CD14-positive monocyte (primary cell): ENCODE measurements around the gene DNAJC11. TPM values are rescaled to one million over a fixed set of nuclear protein-coding genes. Genes with fewer than 3 reads are reported as not detected.

Experiments used
- DNase-seq, 3 donors: peaks; one replicate each; pipeline ENCODE4 v3.0.0-alpha.2; 2011 to 2022
- H2AFZ ChIP-seq: 2 replicates; pipeline ENCODE4 v1.6.0; 2012; ENCODE audit warnings: mild to moderate bottlenecking, low read depth, low read length, inconsistent platforms; ENCODE audit not compliant: insufficient read depth, poor library complexity, severe bottlenecking
- H3K27ac ChIP-seq, 2 donors: 1 replicate in 1 of 2; 2 replicates in 1 of 2; pipeline ENCODE4 v1.5.1; 2012 to 2013; ENCODE audit warnings: low read length in 2 of 2, control low read depth in 1 of 2, inconsistent platforms in 1 of 2, low read depth in 1 of 2, mild to moderate bottlenecking in 1 of 2
- H3K27me3 ChIP-seq, 2 donors: one replicate each; pipeline versions ENCODE4 v1.6.0 to v1.6.1; 2011 to 2013; ENCODE audit warnings: low read length in 2 of 2; ENCODE audit not compliant: control insufficient read depth in 2 of 2, insufficient read depth in 2 of 2
- H3K36me3 ChIP-seq, 2 donors: replicated peaks in 1 of 2; 1 replicate in 1 of 2; 2 replicates in 1 of 2; pipeline versions ENCODE4 v1.5.1 to v1.6.1; 2012 to 2013; ENCODE audit warnings: low read length in 2 of 2, control low read depth in 1 of 2, inconsistent platforms in 1 of 2, mild to moderate bottlenecking in 1 of 2; ENCODE audit not compliant: insufficient read depth in 2 of 2, control insufficient read depth in 1 of 2
- H3K4me1 ChIP-seq, 2 donors: 1 replicate in 1 of 2; 2 replicates in 1 of 2; pipeline versions ENCODE4 v1.5.1 to v1.6.1; 2012 to 2013; ENCODE audit warnings: low read length in 2 of 2, control low read depth in 1 of 2, inconsistent platforms in 1 of 2, mild to moderate bottlenecking in 1 of 2, moderate library complexity in 1 of 2; ENCODE audit not compliant: insufficient read depth in 2 of 2, control insufficient read depth in 1 of 2
- H3K4me2 ChIP-seq: replicated peaks from 2 replicates; pipeline ENCODE3; 2012; ENCODE audit warnings: low read length, moderate library complexity, mild to moderate bottlenecking; ENCODE audit not compliant: poor library complexity, severe bottlenecking; ENCODE audit errors: extremely low read depth
- H3K4me3 ChIP-seq, 3 experiments: fragments of 200-600 bp in 1 of 3; sonication (generic) in 1 of 3; replicated peaks in 1 of 3; 1 replicate in 2 of 3; 2 replicates in 1 of 3; pipeline ENCODE4 v1.5.1; 2011 to 2013; ENCODE audit warnings: low read length in 3 of 3, mild to moderate bottlenecking in 3 of 3, control low read depth in 2 of 3, low read depth in 2 of 3, inconsistent platforms in 1 of 3, moderate library complexity in 1 of 3
- H3K79me2 ChIP-seq: 2 replicates; pipeline ENCODE4 v1.6.0; 2012; ENCODE audit warnings: mild to moderate bottlenecking, control low read depth, inconsistent platforms, low read length, moderate library complexity; ENCODE audit not compliant: insufficient read depth
- H3K9ac ChIP-seq: 2 replicates; pipeline ENCODE4 v1.6.0; 2017; ENCODE audit warnings: low read length, mild to moderate bottlenecking; ENCODE audit not compliant: insufficient read depth, poor library complexity, severe bottlenecking
- H3K9me3 ChIP-seq, 2 donors: replicated peaks in 1 of 2; 1 replicate in 1 of 2; 2 replicates in 1 of 2; pipeline versions ENCODE4 v1.5.1 to v1.6.1; 2012 to 2013; ENCODE audit warnings: low read length in 2 of 2, control low read depth in 1 of 2; ENCODE audit not compliant: control insufficient read depth in 1 of 2, insufficient read depth in 1 of 2
- H4K20me1 ChIP-seq: 2 replicates; pipeline ENCODE4 v1.6.0; 2012; ENCODE audit warnings: mild to moderate bottlenecking, low read length, control low read depth, moderate library complexity; ENCODE audit not compliant: insufficient read depth
- H3K27ac Mint-ChIP-seq, 7 donors: one replicate each; pipeline ENCODE4 v1.8.0; 2020; ENCODE audit warnings: mild to moderate bottlenecking in 7 of 7, mixed read lengths in 7 of 7, moderate library complexity in 6 of 7, inconsistent platforms in 2 of 7
- H3K27me3 Mint-ChIP-seq, 3 donors: one replicate each; pipeline ENCODE4 v1.8.0; 2021 to 2022; ENCODE audit warnings: low read depth in 3 of 3, mild to moderate bottlenecking in 3 of 3, mixed read lengths in 3 of 3, moderate library complexity in 3 of 3, inconsistent platforms in 1 of 3
- H3K36me3 Mint-ChIP-seq, 2 donors: one replicate each; pipeline ENCODE4 v1.8.0; 2020; ENCODE audit warnings: mixed read lengths in 2 of 2, inconsistent platforms in 1 of 2, mild to moderate bottlenecking in 1 of 2
- H3K4me1 Mint-ChIP-seq: one replicate; pipeline ENCODE4 v1.8.0; 2020; ENCODE audit warnings: mild to moderate bottlenecking, mixed read lengths
- H3K4me3 Mint-ChIP-seq, 2 donors: one replicate each; pipeline ENCODE4 v1.8.0; 2020; ENCODE audit warnings: mild to moderate bottlenecking in 2 of 2, mixed read lengths in 2 of 2, moderate library complexity in 1 of 2
- H3K9me3 Mint-ChIP-seq, 7 donors: one replicate each; pipeline ENCODE4 v1.8.0; 2020 to 2022; ENCODE audit warnings: mixed read lengths in 7 of 7, mild to moderate bottlenecking in 6 of 7, moderate library complexity in 6 of 7, inconsistent platforms in 2 of 7
- WGBS: methylation state at CpG from one replicate; pipeline ENCODE4 v1.1.5; 2013; ENCODE audit warnings: missing lambda C conversion rate; ENCODE audit not compliant: insufficient coverage; 5-methylcytosine and 5-hydroxymethylcytosine counted together
- intact Hi-C, 2 donors: fragments of 100-400 bp; cut with micrococcal nuclease; formaldehyde crosslinking; loops; one replicate each; pipeline versions ENCODE4 v1.15.0 to v1.15.1; 2023
- polyA plus RNA-seq, 3 donors: library from polyadenylated mRNA; depleted of rRNA in 1 of 3; unstranded in 2 of 3; stranded (reverse) in 1 of 3; fragments of 300-500 nt in 2 of 3; fragments of >200 nt in 1 of 3; fragmentation: Illumina TruSeq in 2 of 3; gene quantifications; 1 replicate in 2 of 3; 2 replicates in 1 of 3; pipeline ENCODE4 v1.2.3, GENCODE V29; 2012 to 2021
- TF ChIP-seq, protein P1 (sequence below): fragments of 200-600 bp; IDR thresholded peaks from one replicate; pipeline ENCODE4 v1.8.0; 2022; ENCODE audit warnings: antibody characterized with exemption, mild to moderate bottlenecking

DNAJC11 gene
- polyA plus RNA-seq, 3 donors: 9.7 to 19.9 (median 15.8) TPM

GRCh38 chr1:6586404-6586816, 115.2 kb downstream of the DNAJC11 start:
- H3K4me2 ChIP-seq: no peak overlapping the region
- no peaks in the 10 kb centered on the region for H3K27me3 Mint-ChIP-seq
- no peaks in the 10 kb centered on the region for H3K9me3 ChIP-seq
- H3K9me3 Mint-ChIP-seq: no peaks in the 10 kb centered on the region
- TF ChIP-seq, protein P1, sequence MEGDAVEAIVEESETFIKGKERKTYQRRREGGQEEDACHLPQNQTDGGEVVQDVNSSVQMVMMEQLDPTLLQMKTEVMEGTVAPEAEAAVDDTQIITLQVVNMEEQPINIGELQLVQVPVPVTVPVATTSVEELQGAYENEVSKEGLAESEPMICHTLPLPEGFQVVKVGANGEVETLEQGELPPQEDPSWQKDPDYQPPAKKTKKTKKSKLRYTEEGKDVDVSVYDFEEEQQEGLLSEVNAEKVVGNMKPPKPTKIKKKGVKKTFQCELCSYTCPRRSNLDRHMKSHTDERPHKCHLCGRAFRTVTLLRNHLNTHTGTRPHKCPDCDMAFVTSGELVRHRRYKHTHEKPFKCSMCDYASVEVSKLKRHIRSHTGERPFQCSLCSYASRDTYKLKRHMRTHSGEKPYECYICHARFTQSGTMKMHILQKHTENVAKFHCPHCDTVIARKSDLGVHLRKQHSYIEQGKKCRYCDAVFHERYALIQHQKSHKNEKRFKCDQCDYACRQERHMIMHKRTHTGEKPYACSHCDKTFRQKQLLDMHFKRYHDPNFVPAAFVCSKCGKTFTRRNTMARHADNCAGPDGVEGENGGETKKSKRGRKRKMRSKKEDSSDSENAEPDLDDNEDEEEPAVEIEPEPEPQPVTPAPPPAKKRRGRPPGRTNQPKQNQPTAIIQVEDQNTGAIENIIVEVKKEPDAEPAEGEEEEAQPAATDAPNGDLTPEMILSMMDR: no peak
- H4K20me1 ChIP-seq: peaks cover 97% of the 10 kb centered on the region
- peak in 1 of 3 donors; percentile 10 for DNase-seq
- H3K36me3 Mint-ChIP-seq: peaks cover 43 to 55% of the 10 kb centered on the region in 2 donors
- intact Hi-C loops: no loop called here
- H3K27ac Mint-ChIP-seq: no peak overlapping the region
- no peak overlapping the region for H3K9ac ChIP-seq
- H3K27me3 ChIP-seq: no peaks in the 10 kb centered on the region
- H3K4me3 ChIP-seq: no peak overlapping the region
- H3K36me3 ChIP-seq: peaks cover 47 to 62% of the 10 kb centered on the region in 2 donors
- H2AFZ ChIP-seq: no peak overlapping the region
- no peak overlapping the region for H3K4me3 Mint-ChIP-seq
- H3K4me1 Mint-ChIP-seq: peaks cover 38% of the 10 kb centered on the region
- WGBS: 97% methylated on average over 11 of the region's 11 CpGs
- peaks cover 31 to 33% of the 10 kb centered on the region in 2 donors for H3K4me1 ChIP-seq
- no peak overlapping the region for H3K27ac ChIP-seq
- H3K79me2 ChIP-seq: peaks cover 32% of the 10 kb centered on the region

DNA sequence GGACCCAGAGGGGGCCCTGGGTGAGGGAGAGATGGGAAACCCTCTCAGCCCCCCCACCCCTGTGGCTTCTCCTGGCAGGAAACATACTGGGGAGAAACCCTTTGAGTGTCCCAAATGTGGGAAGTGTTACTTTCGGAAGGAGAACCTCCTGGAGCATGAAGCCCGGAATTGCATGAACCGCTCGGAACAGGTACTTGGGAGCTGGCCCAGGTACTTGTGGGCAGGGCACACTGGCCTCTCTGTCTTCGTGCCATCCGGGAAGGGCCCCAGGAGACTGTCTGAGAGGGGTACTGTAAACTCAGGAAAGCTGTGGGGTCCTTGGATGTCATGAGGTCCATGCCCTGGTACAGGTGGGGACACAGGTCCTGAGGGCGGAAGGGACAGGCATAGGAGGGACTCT, 115.8 kb downstream of the DNAJC11 start:
- 96% methylated on average over 7 of the region's 7 CpGs for WGBS
- Histone ChIP-seq H4K20me1 (peaks cover 97% of the 10 kb centered on the region), H2AFZ (no peak overlapping the region), H3K4me2 (no peak overlapping the region), H3K27ac (no peak overlapping the region), H3K4me1 (peaks cover 31 to 33% of the 10 kb centered on the region in 2 donors), H3K9ac (no peak overlapping the region), H3K36me3 (peaks cover 47 to 60% of the 10 kb centered on the region in 2 donors), H3K4me3 (no peak overlapping the region), H3K27me3 (no peaks in the 10 kb centered on the region), H3K79me2 (peaks cover 38% of the 10 kb centered on the region), H3K9me3 (no peaks in the 10 kb centered on the region)
- TF ChIP-seq, protein P1: no peak
- no peak overlapping the region for H3K4me3 Mint-ChIP-seq
- no peaks in the 10 kb centered on the region for H3K27me3 Mint-ChIP-seq
- no peaks in the 10 kb centered on the region for H3K9me3 Mint-ChIP-seq
- DNase-seq: no peak
- intact Hi-C loops: no loop called here
- peaks cover 43 to 51% of the 10 kb centered on the region in 2 donors for H3K36me3 Mint-ChIP-seq
- H3K27ac Mint-ChIP-seq: peak overlapping the region in 1 of 7 donors; percentile 45
- H3K4me1 Mint-ChIP-seq: peaks cover 38% of the 10 kb centered on the region
